ENCODE results near the gene DPM2.

DPM2 gene

GRCh38 chr9:127940593-127940992 is 2.9 kb upstream of the DPM2 start:
- TF ChIP-seq EP300 (IDR thresholded peaks at IDR 0.05; ENCODE audit: borderline replicate concordance) (no peak), TAF1 (IDR thresholded peaks at IDR 0.05; ENCODE audit: low read depth) (no peak), REST (IDR thresholded peaks at IDR 0.05; ENCODE audit: low read depth) (no peak), CREB1 (IDR thresholded peaks at IDR 0.05; ENCODE audit: low read depth) (no peak), MAX (IDR thresholded peaks at IDR 0.05) (no peak), YY1 (IDR thresholded peaks at IDR 0.05; ENCODE audit: low read depth) (no peak), NFIC (IDR thresholded peaks at IDR 0.05) (no peak), RAD21 (IDR thresholded peaks at IDR 0.05; ENCODE audit: low read depth) (no peak), FOXM1 (IDR thresholded peaks at IDR 0.05; ENCODE audit: borderline replicate concordance, low read depth) (no peak), ZBTB7A (IDR thresholded peaks at IDR 0.05; ENCODE audit: low read depth) (no peak), CEBPB (IDR thresholded peaks at IDR 0.05) (no peak), USF1 (IDR thresholded peaks at IDR 0.05) (no peak), TCF12 (IDR thresholded peaks at IDR 0.05; ENCODE audit: low read depth) (no peak), TEAD4 (IDR thresholded peaks at IDR 0.05) (no peak), EGR1 (IDR thresholded peaks at IDR 0.05) (no peak)

- TF ChIP-seq MAX (IDR thresholded peaks at IDR 0.05) (no peak), FOXM1 (IDR thresholded peaks at IDR 0.05; ENCODE audit: borderline replicate concordance, low read depth) (no peak), CEBPB (IDR thresholded peaks at IDR 0.05) (no peak), ZBTB7A (IDR thresholded peaks at IDR 0.05; ENCODE audit: low read depth) (no peak), EP300 (IDR thresholded peaks at IDR 0.05; ENCODE audit: borderline replicate concordance) (no peak), TAF1 (IDR thresholded peaks at IDR 0.05; ENCODE audit: low read depth) (no peak), REST (IDR thresholded peaks at IDR 0.05; ENCODE audit: low read depth) (no peak)
Measured at GRCh38 chr9:127938298-127938690, 640 bp upstream of the DPM2 start.

GRCh38 chr9:127937056-127937387 is 632 bp downstream of the DPM2 start:
- TF ChIP-seq USF1 (IDR thresholded peaks at IDR 0.05) (no peak), EGR1 (IDR thresholded peaks at IDR 0.05) (no peak), CREB1 (IDR thresholded peaks at IDR 0.05; ENCODE audit: low read depth) (no peak), TAF1 (IDR thresholded peaks at IDR 0.05; ENCODE audit: low read depth) (no peak), FOXM1 (IDR thresholded peaks at IDR 0.05; ENCODE audit: borderline replicate concordance, low read depth) (no peak), NFIC (IDR thresholded peaks at IDR 0.05) (no peak), EP300 (IDR thresholded peaks at IDR 0.05; ENCODE audit: borderline replicate concordance) (no peak)

GRCh38 chr9:127936347-127936852 is 1.3 kb downstream of the DPM2 start:
- TF ChIP-seq USF1 (IDR thresholded peaks at IDR 0.05), result no peak
- no peak for TF ChIP-seq FOXM1 (IDR thresholded peaks at IDR 0.05; ENCODE audit: borderline replicate concordance, low read depth)
- TF ChIP-seq EGR1 (IDR thresholded peaks at IDR 0.05), result no peak
- TF ChIP-seq NFIC (IDR thresholded peaks at IDR 0.05), result no peak
- no peak for TF ChIP-seq CREB1 (IDR thresholded peaks at IDR 0.05; ENCODE audit: low read depth)
- no peak for TF ChIP-seq REST (IDR thresholded peaks at IDR 0.05; ENCODE audit: low read depth)
- TF ChIP-seq YY1 (IDR thresholded peaks at IDR 0.05; ENCODE audit: low read depth), result no peak
- TF ChIP-seq RAD21 (IDR thresholded peaks at IDR 0.05; ENCODE audit: low read depth), result no peak
- TF ChIP-seq MAX (IDR thresholded peaks at IDR 0.05), result no peak
- TF ChIP-seq TAF1 (IDR thresholded peaks at IDR 0.05; ENCODE audit: low read depth), result no peak
- TF ChIP-seq TEAD4 (IDR thresholded peaks at IDR 0.05), result no peak
- no peak for TF ChIP-seq ZBTB7A (IDR thresholded peaks at IDR 0.05; ENCODE audit: low read depth)
- no peak for TF ChIP-seq EP300 (IDR thresholded peaks at IDR 0.05; ENCODE audit: borderline replicate concordance)
